Activated CD4-positive, alpha-beta memory T cell treated with anti-CD3 and anti-CD28 coated beads, Interleukin-2, amount 10 ng/mL, durations not matched to agents 7 days and 5 days (primary cell): ENCODE measurements around the gene FAM13A. TPM values are rescaled to one million over a fixed set of nuclear protein-coding genes. Genes with fewer than 3 reads are reported as not detected.
"Not testable (repeated sequence)": the region's sequence is repeated elsewhere in the genome, so short reads cannot be mapped to it uniquely, and the experiment has no call there.

Experiments
- CTCF ChIA-PET: fragments of 350-600 bp; sonication (Branson Sonifier 250); formaldehyde crosslinking; loops from one replicate; lab custom pipeline; 2021; ENCODE audit warnings: antibody characterized with exemption, inconsistent platforms; lab: Charles Lee
- POLR2A ChIA-PET: fragments of 350-600 bp; sonication (Branson Sonifier 250); formaldehyde crosslinking; loops from one replicate; lab custom pipeline; 2021; ENCODE audit warnings: antibody characterized with exemption; lab: Charles Lee
- DNase-seq: peaks from one replicate; pipeline ENCODE4 v3.0.0-alpha.2; 2020
- H3K27ac Mint-ChIP-seq: one replicate; pipeline ENCODE4 v1.8.0; 2021; ENCODE audit warnings: mild to moderate bottlenecking, mixed read lengths
- H3K27me3 Mint-ChIP-seq: one replicate; pipeline ENCODE4 v1.8.0; 2021; ENCODE audit warnings: mixed read lengths
- H3K36me3 Mint-ChIP-seq: one replicate; pipeline ENCODE4 v1.8.0; 2021; ENCODE audit warnings: low read depth, mixed read lengths
- H3K4me1 Mint-ChIP-seq: one replicate; pipeline ENCODE4 v1.8.0; 2021; ENCODE audit warnings: mixed read lengths
- H3K4me3 Mint-ChIP-seq: one replicate; pipeline ENCODE4 v1.8.0; 2021; ENCODE audit warnings: mild to moderate bottlenecking, mixed read lengths
- H3K9me3 Mint-ChIP-seq: one replicate; pipeline ENCODE4 v1.8.0; 2021; ENCODE audit warnings: mixed read lengths
- total RNA-seq, 2 experiments: library from RNA; stranded (reverse); gene quantifications; one replicate each; pipeline ENCODE4 v1.2.3, GENCODE V29; 2021

The FAM13A gene
- total RNA-seq, 2 experiments from 2014 or later, result 9.5 to 10.1 TPM

- CTCF ChIA-PET, result no interaction called here
- no peaks in the 10 kb centered on the region for H3K36me3 Mint-ChIP-seq
- DNase-seq, result no peak
- POLR2A ChIA-PET, result no interaction called here
- no peak overlapping the region for H3K4me3 Mint-ChIP-seq
- H3K27me3 Mint-ChIP-seq, result peaks cover 2% of the 10 kb centered on the region
- H3K27ac Mint-ChIP-seq, result no peak overlapping the region
- peaks cover 2% of the 10 kb centered on the region for H3K9me3 Mint-ChIP-seq
- peaks cover 3% of the 10 kb centered on the region for H3K4me1 Mint-ChIP-seq
These were observed 129.6 kb downstream of the FAM13A start for GRCh38 chr4:88927420-88927819.

GRCh38 chr4:88919056-88919455 is 137.9 kb downstream of the FAM13A start:
- H3K4me1 Mint-ChIP-seq, result no peaks in the 10 kb centered on the region
- no peaks in the 10 kb centered on the region for H3K36me3 Mint-ChIP-seq
- ChIA-PET POLR2A (no interaction called here), CTCF (no interaction called here)
- H3K27me3 Mint-ChIP-seq, result peaks cover 2% of the 10 kb centered on the region
- DNase-seq, result no peak
- no peak overlapping the region for H3K4me3 Mint-ChIP-seq
- H3K9me3 Mint-ChIP-seq, result peaks cover 6% of the 10 kb centered on the region
- no peak overlapping the region for H3K27ac Mint-ChIP-seq

GRCh38 chr4:88913181-88913580 is 143.8 kb downstream of the FAM13A start:
- DNase-seq, H3K4me3 Mint-ChIP-seq: not testable (repeated sequence)

GRCh38 chr4:88911246-88912212 is 145.5 kb downstream of the FAM13A start:
- ChIA-PET CTCF (no interaction called here), POLR2A (no interaction called here)
- Mint-ChIP-seq H3K4me3 (no peak overlapping the region), H3K9me3 (no peaks in the 10 kb centered on the region), H3K27ac (no peak overlapping the region), H3K36me3 (no peaks in the 10 kb centered on the region), H3K27me3 (peaks cover 2% of the 10 kb centered on the region), H3K4me1 (no peaks in the 10 kb centered on the region)
- DNase-seq, result no peak

More at GRCh38 chr4:88913181-88913580, 143.8 kb downstream of the FAM13A start:
- POLR2A ChIA-PET, H3K4me1 Mint-ChIP-seq, H3K27ac Mint-ChIP-seq, H3K27me3 Mint-ChIP-seq, H3K36me3 Mint-ChIP-seq, H3K9me3 Mint-ChIP-seq, CTCF ChIA-PET: not testable (repeated sequence)

- no peak for DNase-seq
- Mint-ChIP-seq H3K27ac (no peak overlapping the region), H3K4me1 (no peaks in the 10 kb centered on the region), H3K36me3 (no peaks in the 10 kb centered on the region), H3K9me3 (no peaks in the 10 kb centered on the region), H3K4me3 (no peak overlapping the region), H3K27me3 (no peaks in the 10 kb centered on the region)
- ChIA-PET POLR2A (no interaction called here), CTCF (no interaction called here)
These were observed 146.9 kb downstream of the FAM13A start for GRCh38 chr4:88910101-88910500.

- Mint-ChIP-seq H3K4me3 (no peak overlapping the region), H3K4me1 (no peaks in the 10 kb centered on the region), H3K9me3 (no peaks in the 10 kb centered on the region), H3K36me3 (no peaks in the 10 kb centered on the region), H3K27me3 (peaks cover under 1% of the 10 kb centered on the region), H3K27ac (no peak overlapping the region)
- DNase-seq, result no peak
- POLR2A ChIA-PET, result interaction anchor here (0.6 kb wide), 1 partner anchor 1299 kb away, joined by 3 read pairs; no protein-coding TSS in a partner anchor
- CTCF ChIA-PET, result no interaction called here
These were observed 148.5 kb downstream of the FAM13A start for GRCh38 chr4:88908521-88908920.

- Mint-ChIP-seq H3K36me3 (no peaks in the 10 kb centered on the region), H3K27ac (no peak overlapping the region), H3K4me1 (no peaks in the 10 kb centered on the region), H3K27me3 (peaks cover 5% of the 10 kb centered on the region), H3K4me3 (no peak overlapping the region), H3K9me3 (no peaks in the 10 kb centered on the region)
- no peak for DNase-seq
- ChIA-PET POLR2A (interaction anchor here (0.6 kb wide), 1 partner anchor 1299 kb away, joined by 3 read pairs; no protein-coding TSS in a partner anchor), CTCF (no interaction called here)
These were observed 149.0 kb downstream of the FAM13A start for GRCh38 chr4:88908003-88908402.

- Mint-ChIP-seq H3K4me1 (no peaks in the 10 kb centered on the region), H3K27me3 (peaks cover 10% of the 10 kb centered on the region), H3K4me3 (no peak overlapping the region), H3K9me3 (no peaks in the 10 kb centered on the region), H3K27ac (no peak overlapping the region), H3K36me3 (no peaks in the 10 kb centered on the region)
- DNase-seq, result no peak
- ChIA-PET POLR2A (no interaction called here), CTCF (no interaction called here)
These were observed 149.5 kb downstream of the FAM13A start for GRCh38 chr4:88907478-88907877.

- H3K4me3 Mint-ChIP-seq, CTCF ChIA-PET, H3K4me1 Mint-ChIP-seq, H3K9me3 Mint-ChIP-seq, H3K27ac Mint-ChIP-seq, H3K36me3 Mint-ChIP-seq, POLR2A ChIA-PET, DNase-seq: not testable (repeated sequence)
- H3K27me3 Mint-ChIP-seq, result peaks cover 15% of the 10 kb centered on the region
These were observed 152.7 kb downstream of the FAM13A start for GRCh38 chr4:88904240-88904639.

GRCh38 chr4:88900432-88900831 is 156.6 kb downstream of the FAM13A start:
- ChIA-PET POLR2A (no interaction called here), CTCF (no interaction called here)
- Mint-ChIP-seq H3K9me3 (peaks cover 3% of the 10 kb centered on the region), H3K36me3 (no peaks in the 10 kb centered on the region), H3K27me3 (peaks cover 15% of the 10 kb centered on the region), H3K27ac (no peak overlapping the region), H3K4me3 (no peak overlapping the region), H3K4me1 (no peaks in the 10 kb centered on the region)
- DNase-seq, result no peak

- Mint-ChIP-seq H3K9me3 (peaks cover 3% of the 10 kb centered on the region), H3K4me1 (no peaks in the 10 kb centered on the region), H3K27ac (no peak overlapping the region), H3K27me3 (peaks cover 8% of the 10 kb centered on the region), H3K4me3 (no peak overlapping the region), H3K36me3 (no peaks in the 10 kb centered on the region)
- ChIA-PET POLR2A (no interaction called here), CTCF (no interaction called here)
- DNase-seq, result no peak
These were observed 159.2 kb downstream of the FAM13A start for GRCh38 chr4:88897752-88898151.

- Mint-ChIP-seq H3K4me3 (no peak overlapping the region), H3K27ac (no peak overlapping the region), H3K27me3 (peaks cover 2% of the 10 kb centered on the region), H3K36me3 (no peaks in the 10 kb centered on the region), H3K4me1 (no peaks in the 10 kb centered on the region), H3K9me3 (peaks cover 3% of the 10 kb centered on the region)
- CTCF ChIA-PET, result no interaction called here
- POLR2A ChIA-PET, result no interaction called here
- DNase-seq, result no peak
These were observed 159.8 kb downstream of the FAM13A start for GRCh38 chr4:88897180-88897579.

- Mint-ChIP-seq H3K27me3 (no peaks in the 10 kb centered on the region), H3K27ac (no peak overlapping the region), H3K4me1 (no peaks in the 10 kb centered on the region), H3K9me3 (no peaks in the 10 kb centered on the region), H3K36me3 (no peaks in the 10 kb centered on the region), H3K4me3 (no peak overlapping the region)
- ChIA-PET CTCF (no interaction called here), POLR2A (no interaction called here)
- DNase-seq, result no peak
These were observed 163.0 kb downstream of the FAM13A start for GRCh38 chr4:88893961-88894360.

- Mint-ChIP-seq H3K9me3 (no peaks in the 10 kb centered on the region), H3K36me3 (no peaks in the 10 kb centered on the region), H3K27me3 (no peaks in the 10 kb centered on the region), H3K4me3 (no peak overlapping the region), H3K4me1 (no peaks in the 10 kb centered on the region), H3K27ac (no peak overlapping the region)
- ChIA-PET POLR2A (no interaction called here), CTCF (no interaction called here)
- DNase-seq, result no peak
These were observed 164.3 kb downstream of the FAM13A start for GRCh38 chr4:88892646-88893045.
